Thoracic aorta endothelial cell (primary cell): ENCODE results near the gene CD163. TPM values are rescaled to one million over a fixed set of nuclear protein-coding genes. Genes with fewer than 3 reads are reported as not detected.

ENCODE experiments used
- total RNA-seq: library from RNA; depleted of rRNA; stranded (reverse); fragments of >200 nt; gene quantifications from 2 replicates; pipeline ENCODE4 v1.2.3, GENCODE V29; 2012

The CD163 gene
- total RNA-seq, result not detected in 2 replicates

GRCh38 chr12:7503686-7504415, at the start of gene CD163:
TSS of gene CD163 (minus strand) at chr12:7503777. CDS start at chr12:7503690, 87 bp downstream.

GRCh38 chr12:7444076-7444475, 59.5 kb downstream of the CD163 start, which contains the start of gene CD163L1:
TSS of gene CD163L1 (minus strand) at chr12:7444153. CDS start at chr12:7444127, 26 bp downstream.

Other genes starting within 250 kb of the CD163 start
- gene ACSM4, start 199.7 kb downstream of the CD163 start, total RNA-seq, result not detected in 2 replicates
- 1.2 and 7.8 TPM in 2 replicates for gene CD163L1, start 59.6 kb downstream of the CD163 start, total RNA-seq
- gene APOBEC1, start 162.1 kb upstream of the CD163 start, total RNA-seq, result not detected in 2 replicates
- gene GDF3, start 192.0 kb upstream of the CD163 start, total RNA-seq, result 0.65 TPM in 1 of 2 replicates, not detected in the other
- gene DPPA3, start 207.7 kb upstream of the CD163 start, total RNA-seq, result not detected in 2 replicates
- not detected in 2 replicates for gene CLEC4C, start 243.6 kb upstream of the CD163 start, total RNA-seq